Glutamatergic neuron (in vitro differentiated cells): Measurements from ENCODE around the gene CNNM3. TPM values are rescaled to one million over a fixed set of nuclear protein-coding genes. Genes with fewer than 3 reads are reported as not detected.

ENCODE experiments used
- DNase-seq: peaks from one replicate; pipeline ENCODE4 v3.0.0; 2022
- H3K27ac Mint-ChIP-seq: one replicate; pipeline ENCODE4 v1.8.0; 2020; ENCODE audit warnings: mild to moderate bottlenecking, mixed read lengths, inconsistent platforms; ENCODE audit not compliant: unreplicated experiment
- H3K27me3 Mint-ChIP-seq: one replicate; pipeline ENCODE4 v1.8.0; 2020; ENCODE audit warnings: mild to moderate bottlenecking, moderate library complexity, mixed read lengths, inconsistent platforms; ENCODE audit not compliant: unreplicated experiment
- H3K36me3 Mint-ChIP-seq: one replicate; pipeline ENCODE4 v1.8.0; 2020; ENCODE audit warnings: mild to moderate bottlenecking, mixed read lengths, inconsistent platforms; ENCODE audit not compliant: unreplicated experiment
- H3K4me1 Mint-ChIP-seq: one replicate; pipeline ENCODE4 v1.8.0; 2020; ENCODE audit warnings: mild to moderate bottlenecking, low read depth, mixed read lengths, inconsistent platforms; ENCODE audit not compliant: unreplicated experiment
- H3K4me3 Mint-ChIP-seq: one replicate; pipeline ENCODE4 v1.8.0; 2020; ENCODE audit warnings: mild to moderate bottlenecking, mixed read lengths, inconsistent platforms; ENCODE audit not compliant: unreplicated experiment
- H3K9me3 Mint-ChIP-seq: one replicate; pipeline ENCODE4 v1.8.0; 2020; ENCODE audit warnings: mild to moderate bottlenecking, moderate library complexity, mixed read lengths, inconsistent platforms; ENCODE audit not compliant: unreplicated experiment
- long read RNA-seq: library from polyadenylated mRNA; unstranded; transcript quantifications from one replicate; pipeline ENCODE4 v2.0.0, GENCODE V29; 2020; ENCODE audit not compliant: unreplicated experiment
- total RNA-seq: library from RNA; stranded (reverse); fragmentation: NEBNext Ultra II Directional; extraction: Animal tissue kit (Norgen Biotek cat#: 25700); gene quantifications from one replicate; pipeline ENCODE4 v1.2.1, GENCODE V29; 2021; ENCODE audit not compliant: unreplicated experiment
- TF ChIP-seq, protein P1 (sequence below): fragments of 200-600 bp; sonication (generic); IDR thresholded peaks from one replicate; pipeline ENCODE4 v1.5.0; 2021; ENCODE audit not compliant: partially characterized antibody, unreplicated experiment

Gene CNNM3
- 22.3 TPM for total RNA-seq
- long read RNA-seq, partial matches to known transcripts, result 0 of 2 reads
- long read RNA-seq, other reads (novel, unspliced or antisense), result 1 of 2 reads

DNA sequence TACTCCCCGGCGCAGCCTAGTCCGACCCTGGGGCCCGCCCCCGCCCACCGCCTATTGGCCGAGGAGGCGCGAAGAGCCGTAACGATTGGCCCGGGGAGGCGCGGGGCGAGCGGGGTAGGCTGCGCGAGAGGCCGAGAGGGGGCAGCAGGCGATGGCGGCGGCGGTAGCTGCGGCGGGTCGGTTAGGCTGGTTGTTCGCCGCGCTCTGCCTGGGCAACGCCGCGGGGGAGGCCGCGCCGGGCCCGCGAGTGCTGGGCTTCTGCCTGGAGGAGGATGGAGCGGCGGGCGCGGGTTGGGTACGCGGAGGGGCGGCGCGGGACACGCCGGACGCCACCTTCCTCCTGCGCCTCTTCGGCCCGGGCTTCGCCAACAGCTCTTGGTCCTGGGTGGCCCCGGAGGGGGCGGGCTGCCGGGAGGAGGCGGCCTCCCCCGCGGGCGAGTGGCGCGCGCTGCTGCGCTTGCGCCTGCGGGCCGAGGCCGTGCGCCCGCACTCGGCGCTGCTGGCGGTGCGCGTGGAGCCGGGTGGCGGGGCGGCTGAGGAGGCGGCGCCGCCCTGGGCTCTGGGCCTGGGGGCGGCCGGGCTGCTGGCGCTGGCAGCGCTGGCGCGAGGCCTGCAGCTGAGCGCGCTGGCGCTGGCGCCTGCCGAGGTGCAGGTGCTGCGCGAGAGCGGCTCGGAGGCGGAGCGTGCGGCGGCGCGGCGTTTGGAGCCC, at the start of gene CNNM3:
TSS of gene CNNM3 (plus strand) at position 142 of the 709 bp plus-strand sequence. CDS start at position 152, 10 bp downstream.
- TF ChIP-seq, protein P1, sequence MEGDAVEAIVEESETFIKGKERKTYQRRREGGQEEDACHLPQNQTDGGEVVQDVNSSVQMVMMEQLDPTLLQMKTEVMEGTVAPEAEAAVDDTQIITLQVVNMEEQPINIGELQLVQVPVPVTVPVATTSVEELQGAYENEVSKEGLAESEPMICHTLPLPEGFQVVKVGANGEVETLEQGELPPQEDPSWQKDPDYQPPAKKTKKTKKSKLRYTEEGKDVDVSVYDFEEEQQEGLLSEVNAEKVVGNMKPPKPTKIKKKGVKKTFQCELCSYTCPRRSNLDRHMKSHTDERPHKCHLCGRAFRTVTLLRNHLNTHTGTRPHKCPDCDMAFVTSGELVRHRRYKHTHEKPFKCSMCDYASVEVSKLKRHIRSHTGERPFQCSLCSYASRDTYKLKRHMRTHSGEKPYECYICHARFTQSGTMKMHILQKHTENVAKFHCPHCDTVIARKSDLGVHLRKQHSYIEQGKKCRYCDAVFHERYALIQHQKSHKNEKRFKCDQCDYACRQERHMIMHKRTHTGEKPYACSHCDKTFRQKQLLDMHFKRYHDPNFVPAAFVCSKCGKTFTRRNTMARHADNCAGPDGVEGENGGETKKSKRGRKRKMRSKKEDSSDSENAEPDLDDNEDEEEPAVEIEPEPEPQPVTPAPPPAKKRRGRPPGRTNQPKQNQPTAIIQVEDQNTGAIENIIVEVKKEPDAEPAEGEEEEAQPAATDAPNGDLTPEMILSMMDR, result peak; percentile 71
- H3K4me1 Mint-ChIP-seq, result peaks cover 46% of the 10 kb centered on the region
- peaks cover 19% of the 10 kb centered on the region for H3K9me3 Mint-ChIP-seq
- no peaks in the 10 kb centered on the region for H3K36me3 Mint-ChIP-seq
- peak within 1 kb of the TSS; percentile 41 for H3K27ac Mint-ChIP-seq
- peak; percentile 99 for DNase-seq
- H3K27me3 Mint-ChIP-seq, result peaks cover 16% of the 10 kb centered on the region
- peak within 1 kb of the TSS; percentile 89 for H3K4me3 Mint-ChIP-seq

- peaks cover 4% of the 10 kb centered on the region for H3K27me3 Mint-ChIP-seq
- TF ChIP-seq, protein P1, result no peak
- H3K4me3 Mint-ChIP-seq, result no peak overlapping the region
- peaks cover 5% of the 10 kb centered on the region for H3K9me3 Mint-ChIP-seq
- H3K27ac Mint-ChIP-seq, result no peak overlapping the region
- H3K4me1 Mint-ChIP-seq, result peaks cover 28% of the 10 kb centered on the region
- no peaks in the 10 kb centered on the region for H3K36me3 Mint-ChIP-seq
- DNase-seq, result no peak
Observed at GRCh38 chr2:96767135-96767871, 48.8 kb upstream of the CNNM3 start.

DNA sequence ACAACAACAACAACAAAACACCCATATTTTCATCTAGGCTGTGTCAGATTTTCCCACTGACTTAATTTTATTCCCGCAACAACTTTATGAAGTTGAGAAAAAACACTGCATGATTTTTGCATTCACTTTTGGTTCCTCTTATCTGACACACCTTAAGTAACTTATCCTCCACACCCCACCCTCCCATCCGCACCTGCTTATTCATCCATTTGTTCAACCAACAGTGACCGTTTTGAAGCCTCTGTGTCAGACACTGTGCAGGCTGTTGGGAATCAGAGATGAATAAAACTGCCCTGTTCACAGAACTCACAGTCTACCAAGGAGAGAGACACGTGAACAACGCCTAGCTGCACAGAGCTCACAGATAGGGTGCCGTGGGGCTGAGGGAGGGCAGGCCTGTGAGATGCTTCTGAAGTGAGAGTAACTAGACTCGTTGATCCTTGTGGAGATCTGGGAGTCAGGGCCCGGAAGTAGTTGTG, 47.9 kb upstream of the CNNM3 start:
- peaks cover 7% of the 10 kb centered on the region for H3K27me3 Mint-ChIP-seq
- no peak overlapping the region for H3K4me3 Mint-ChIP-seq
- peaks cover 27% of the 10 kb centered on the region for H3K4me1 Mint-ChIP-seq

DNA sequence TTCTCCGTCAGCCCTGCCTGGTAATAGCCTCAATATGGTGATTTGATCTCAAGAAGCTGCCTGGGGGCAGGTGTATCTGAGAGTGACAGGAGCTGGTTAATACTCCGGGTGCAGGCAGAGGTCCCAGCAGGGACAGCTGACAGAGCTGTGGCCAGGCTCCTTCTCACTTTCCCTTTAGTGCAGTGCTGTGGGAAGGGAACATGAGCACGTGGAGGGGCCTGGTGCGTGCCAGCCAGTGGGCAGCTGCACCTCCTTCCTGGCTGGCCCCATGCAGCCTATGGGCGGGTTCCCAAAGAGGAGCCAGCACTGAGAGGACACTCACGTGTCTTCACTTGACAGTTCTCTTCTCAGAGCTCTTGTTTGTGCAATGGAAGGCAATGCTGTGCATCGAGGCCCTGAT, 46.3 kb upstream of the CNNM3 start:
- H3K27ac Mint-ChIP-seq, result peak overlapping the region; percentile 24
- no peaks in the 10 kb centered on the region for H3K36me3 Mint-ChIP-seq
- peaks cover 7% of the 10 kb centered on the region for H3K27me3 Mint-ChIP-seq
- TF ChIP-seq, protein P1, result no peak
- DNase-seq, result peak; percentile 29
- H3K9me3 Mint-ChIP-seq, result peaks cover 3% of the 10 kb centered on the region
- peak overlapping the region; percentile 36 for H3K4me3 Mint-ChIP-seq
- H3K4me1 Mint-ChIP-seq, result peaks cover 20% of the 10 kb centered on the region

More for the DNA sequence above, 47.9 kb upstream of the CNNM3 start:
- no peak for DNase-seq
- no peaks in the 10 kb centered on the region for H3K36me3 Mint-ChIP-seq
- TF ChIP-seq, protein P1, result no peak
- H3K9me3 Mint-ChIP-seq, result peaks cover 5% of the 10 kb centered on the region
- no peak overlapping the region for H3K27ac Mint-ChIP-seq
